ENCODE results near the gene SEC63.

DNA sequence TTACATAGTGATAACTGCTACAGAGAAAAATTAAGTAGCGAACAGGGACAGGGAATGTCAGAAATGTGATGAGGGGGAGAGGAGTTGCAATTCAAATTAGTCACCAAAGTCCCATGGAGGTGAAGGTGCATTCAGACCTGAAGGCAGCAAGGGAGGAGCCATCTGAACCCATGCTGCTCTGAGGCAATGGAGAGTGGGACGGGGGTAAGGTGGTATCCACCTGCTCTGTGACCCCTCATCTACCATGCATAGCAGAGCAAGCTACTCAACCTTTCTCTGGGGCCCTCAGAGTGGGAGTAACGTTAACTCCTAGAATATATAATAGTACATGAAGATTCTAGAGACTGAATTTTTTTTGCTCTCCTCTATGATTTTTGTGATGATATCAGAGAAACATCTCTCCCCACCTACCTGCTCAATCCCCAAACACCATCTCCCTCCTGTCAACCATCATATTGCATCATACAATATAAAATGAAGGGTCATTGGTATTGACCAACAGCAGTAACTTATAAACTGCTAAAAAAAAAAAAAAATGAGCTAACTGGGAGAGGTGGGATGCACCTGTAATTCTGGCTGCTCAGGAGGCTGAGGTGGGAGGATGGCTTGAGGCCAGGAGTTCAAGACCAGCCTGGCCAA is 117.3 kb downstream of the SEC63 start:
- TF ChIP-seq, protein P1, sequence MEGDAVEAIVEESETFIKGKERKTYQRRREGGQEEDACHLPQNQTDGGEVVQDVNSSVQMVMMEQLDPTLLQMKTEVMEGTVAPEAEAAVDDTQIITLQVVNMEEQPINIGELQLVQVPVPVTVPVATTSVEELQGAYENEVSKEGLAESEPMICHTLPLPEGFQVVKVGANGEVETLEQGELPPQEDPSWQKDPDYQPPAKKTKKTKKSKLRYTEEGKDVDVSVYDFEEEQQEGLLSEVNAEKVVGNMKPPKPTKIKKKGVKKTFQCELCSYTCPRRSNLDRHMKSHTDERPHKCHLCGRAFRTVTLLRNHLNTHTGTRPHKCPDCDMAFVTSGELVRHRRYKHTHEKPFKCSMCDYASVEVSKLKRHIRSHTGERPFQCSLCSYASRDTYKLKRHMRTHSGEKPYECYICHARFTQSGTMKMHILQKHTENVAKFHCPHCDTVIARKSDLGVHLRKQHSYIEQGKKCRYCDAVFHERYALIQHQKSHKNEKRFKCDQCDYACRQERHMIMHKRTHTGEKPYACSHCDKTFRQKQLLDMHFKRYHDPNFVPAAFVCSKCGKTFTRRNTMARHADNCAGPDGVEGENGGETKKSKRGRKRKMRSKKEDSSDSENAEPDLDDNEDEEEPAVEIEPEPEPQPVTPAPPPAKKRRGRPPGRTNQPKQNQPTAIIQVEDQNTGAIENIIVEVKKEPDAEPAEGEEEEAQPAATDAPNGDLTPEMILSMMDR (IDR thresholded peaks at IDR 0.05) = no peak
- TF ChIP-seq POLR2A (IDR thresholded peaks at IDR 0.05) = no peak

All from esophagus squamous epithelium (tissue), 4 donors.